Right atrium auricular region (tissue), 2 donors: ENCODE results near the gene TFG. TPM values are rescaled to one million over a fixed set of nuclear protein-coding genes. Genes with fewer than 3 reads are reported as not detected.
A peak's percentile ranks its signal among the peaks of the same experiment; 100 is the strongest.

Experiments used
- DNase-seq: peaks from one replicate; pipeline ENCODE4 v3.0.0-alpha.2; 2019; ENCODE audit warnings: low spot score
- H3K27ac ChIP-seq, 2 donors: fragments of 200-600 bp; sonication (generic); 1 replicate in 1 of 2; 2 replicates in 1 of 2; pipeline ENCODE4 v1.5.1; 2016 to 2019
- H3K27me3 ChIP-seq, 2 donors: fragments of 200-600 bp; sonication (generic); one replicate each; pipeline versions ENCODE4 v1.5.1 to v1.6.0; 2017 to 2019
- H3K36me3 ChIP-seq: fragments of 200-600 bp; sonication (generic); one replicate; pipeline ENCODE4 v1.5.1; 2016
- H3K4me1 ChIP-seq, 2 donors: fragments of 200-600 bp; sonication (generic); one replicate each; pipeline versions ENCODE4 v1.5.1 to v1.6.0; 2017 to 2019
- H3K4me3 ChIP-seq, 2 donors: fragments of 200-600 bp; sonication (generic); 1 replicate in 1 of 2; 2 replicates in 1 of 2; pipeline ENCODE4 v1.5.1; 2017 to 2019; ENCODE audit warnings: mild to moderate bottlenecking in 1 of 2, moderate library complexity in 1 of 2
- H3K9me3 ChIP-seq, 2 donors: fragments of 200-600 bp; sonication (generic); one replicate each; pipeline ENCODE4 v1.5.1; 2019
- total RNA-seq, 2 donors: library from RNA; depleted of rRNA; stranded (reverse); fragments of >200 nt; gene quantifications; one replicate each; pipeline ENCODE4 v1.1.0, GENCODE V29; 2016
- TF ChIP-seq, protein P1 (sequence below), 2 donors: fragments of 200-600 bp; sonication (generic); IDR thresholded peaks; one replicate each; pipeline ENCODE4 v1.5.1; 2019; ENCODE audit warnings: antibody characterized with exemption in 2 of 2

The TFG gene
- total RNA-seq, 2 donors from 2014 or later, result 79.1 to 111 TPM

DNA sequence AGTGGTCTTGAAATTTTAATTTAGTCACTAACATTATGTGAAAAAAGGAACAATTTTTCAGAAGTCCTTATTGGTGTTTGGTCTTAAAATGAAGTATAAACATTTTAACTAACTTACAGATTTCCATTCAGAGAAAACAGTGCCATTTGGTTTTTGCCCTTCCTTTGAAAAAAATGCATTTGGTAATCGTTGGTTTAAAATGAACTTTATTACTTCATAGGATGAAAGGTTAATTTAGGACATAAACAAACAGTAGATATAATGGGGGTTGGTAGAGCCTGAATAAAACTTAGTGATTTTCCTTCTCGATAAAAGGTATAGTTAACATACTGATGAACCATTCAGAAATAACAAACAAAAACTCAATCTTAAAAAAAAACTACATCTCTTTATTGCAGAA lies 39.7 kb downstream of the TFG start:
- TF ChIP-seq, protein P1, sequence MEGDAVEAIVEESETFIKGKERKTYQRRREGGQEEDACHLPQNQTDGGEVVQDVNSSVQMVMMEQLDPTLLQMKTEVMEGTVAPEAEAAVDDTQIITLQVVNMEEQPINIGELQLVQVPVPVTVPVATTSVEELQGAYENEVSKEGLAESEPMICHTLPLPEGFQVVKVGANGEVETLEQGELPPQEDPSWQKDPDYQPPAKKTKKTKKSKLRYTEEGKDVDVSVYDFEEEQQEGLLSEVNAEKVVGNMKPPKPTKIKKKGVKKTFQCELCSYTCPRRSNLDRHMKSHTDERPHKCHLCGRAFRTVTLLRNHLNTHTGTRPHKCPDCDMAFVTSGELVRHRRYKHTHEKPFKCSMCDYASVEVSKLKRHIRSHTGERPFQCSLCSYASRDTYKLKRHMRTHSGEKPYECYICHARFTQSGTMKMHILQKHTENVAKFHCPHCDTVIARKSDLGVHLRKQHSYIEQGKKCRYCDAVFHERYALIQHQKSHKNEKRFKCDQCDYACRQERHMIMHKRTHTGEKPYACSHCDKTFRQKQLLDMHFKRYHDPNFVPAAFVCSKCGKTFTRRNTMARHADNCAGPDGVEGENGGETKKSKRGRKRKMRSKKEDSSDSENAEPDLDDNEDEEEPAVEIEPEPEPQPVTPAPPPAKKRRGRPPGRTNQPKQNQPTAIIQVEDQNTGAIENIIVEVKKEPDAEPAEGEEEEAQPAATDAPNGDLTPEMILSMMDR (IDR thresholded peaks at IDR 0.05), result no peak
- Histone ChIP-seq H3K4me3 (no peak overlapping the region), H3K27ac (no peak overlapping the region), H3K9me3 (no peaks in the 10 kb centered on the region), H3K27me3 (no peaks in the 10 kb centered on the region), H3K36me3 (peaks cover 65% of the 10 kb centered on the region), H3K4me1 (peaks cover 0 to 6% of the 10 kb centered on the region in 2 donors)
- DNase-seq, result no peak

DNA sequence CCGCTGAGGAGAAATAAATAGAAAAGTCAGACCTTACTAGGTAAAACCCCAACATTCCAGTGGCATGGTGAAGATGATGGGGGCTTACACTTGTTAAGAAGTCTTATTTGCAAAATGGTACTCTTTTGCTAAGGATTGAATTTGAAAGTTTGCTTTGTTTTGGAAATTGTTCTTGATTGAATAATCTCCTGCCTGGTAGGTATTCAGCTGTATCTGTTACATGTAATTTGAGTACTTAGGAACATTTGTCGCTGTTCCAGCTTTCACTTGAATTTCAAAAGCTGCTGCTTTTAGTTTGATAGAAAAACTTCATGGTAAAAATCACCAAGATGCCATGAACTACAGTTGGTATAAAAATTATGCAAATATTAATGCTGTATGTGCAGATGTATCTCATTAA lies 44.6 kb downstream of the TFG start:
- DNase-seq, result no peak
- H3K9me3 ChIP-seq, result no peaks in the 10 kb centered on the region

DNA sequence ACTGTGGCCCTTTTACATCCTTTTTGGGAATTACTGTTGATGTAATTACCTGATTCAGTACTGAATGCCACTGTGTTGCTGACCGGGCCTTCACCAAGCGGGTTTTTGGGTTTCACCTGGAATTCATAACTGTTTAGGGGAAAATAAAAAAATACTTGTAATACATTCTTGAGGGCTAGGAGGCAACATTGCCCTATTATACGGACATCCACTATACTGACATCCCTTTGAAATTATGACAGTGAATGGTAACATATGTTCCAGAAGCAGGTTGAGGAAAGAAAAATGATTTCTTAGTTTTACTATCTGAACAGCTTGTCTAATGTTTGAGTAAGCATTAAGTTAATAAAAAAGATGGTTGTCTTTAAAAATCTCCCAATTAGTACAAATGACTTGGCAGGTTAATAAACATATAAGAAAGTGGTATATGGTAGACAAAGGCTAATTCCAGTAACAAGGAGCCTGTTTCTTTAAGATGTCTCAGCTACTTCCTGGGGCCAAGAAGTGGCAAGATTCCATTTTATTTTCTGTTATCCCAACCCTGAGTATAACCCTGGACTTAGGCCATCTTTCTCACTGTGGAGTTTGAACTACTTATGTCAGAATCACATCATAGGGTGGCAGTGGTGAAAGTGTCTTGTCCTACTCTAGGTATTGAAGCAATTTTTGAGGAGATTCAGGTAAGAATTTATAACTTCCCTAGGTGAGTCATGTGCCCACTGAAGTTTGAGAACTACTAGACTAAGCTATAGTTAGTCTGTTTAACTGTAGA lies 45.5 kb downstream of the TFG start:
- Histone ChIP-seq H3K4me1 (peaks cover 0 to 21% of the 10 kb centered on the region in 2 donors), H3K9me3 (no peaks in the 10 kb centered on the region), H3K36me3 (peaks cover 24% of the 10 kb centered on the region), H3K27me3 (no peaks in the 10 kb centered on the region), H3K4me3 (no peak overlapping the region), H3K27ac (peak overlapping the region; percentile 4)
- TF ChIP-seq, protein P1 (IDR thresholded peaks at IDR 0.05), result no peak
- no peak for DNase-seq

More for the DNA sequence above, 44.6 kb downstream of the TFG start:
- Histone ChIP-seq H3K27ac (no peak overlapping the region), H3K4me1 (peaks cover 0 to 21% of the 10 kb centered on the region in 2 donors), H3K27me3 (no peaks in the 10 kb centered on the region), H3K36me3 (peaks cover 33% of the 10 kb centered on the region), H3K4me3 (no peak overlapping the region)
- TF ChIP-seq, protein P1 (IDR thresholded peaks at IDR 0.05), result no peak

DNA sequence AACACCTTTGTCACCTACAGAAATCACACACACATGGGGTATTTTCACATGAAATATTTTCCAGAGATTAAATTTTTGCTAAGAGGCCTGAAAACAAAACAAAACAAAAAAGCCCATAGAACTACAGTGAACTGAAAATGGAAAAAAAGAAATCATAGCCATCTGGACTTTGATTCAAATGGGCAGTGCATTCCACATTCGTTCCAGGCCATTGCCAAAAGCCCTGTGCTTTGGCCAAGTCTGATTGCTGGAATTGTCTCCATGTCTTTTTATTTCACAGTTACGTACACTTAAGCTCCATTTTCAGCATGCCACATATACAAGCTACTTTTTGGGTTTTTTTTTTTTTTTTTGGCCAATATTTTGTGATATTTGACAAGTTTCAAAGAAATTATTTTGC lies 47.1 kb downstream of the TFG start:
- TF ChIP-seq, protein P1 (IDR thresholded peaks at IDR 0.05), result no peak
- H3K9me3 ChIP-seq, result no peaks in the 10 kb centered on the region
- no peaks in the 10 kb centered on the region for H3K27me3 ChIP-seq
- no peak overlapping the region for H3K4me3 ChIP-seq
- H3K27ac ChIP-seq, result peak overlapping the region in 1 of 2 donors; percentile 4
- H3K36me3 ChIP-seq, result peaks cover 8% of the 10 kb centered on the region
- no peak for DNase-seq
- H3K4me1 ChIP-seq, result peaks cover 0 to 21% of the 10 kb centered on the region in 2 donors

DNA sequence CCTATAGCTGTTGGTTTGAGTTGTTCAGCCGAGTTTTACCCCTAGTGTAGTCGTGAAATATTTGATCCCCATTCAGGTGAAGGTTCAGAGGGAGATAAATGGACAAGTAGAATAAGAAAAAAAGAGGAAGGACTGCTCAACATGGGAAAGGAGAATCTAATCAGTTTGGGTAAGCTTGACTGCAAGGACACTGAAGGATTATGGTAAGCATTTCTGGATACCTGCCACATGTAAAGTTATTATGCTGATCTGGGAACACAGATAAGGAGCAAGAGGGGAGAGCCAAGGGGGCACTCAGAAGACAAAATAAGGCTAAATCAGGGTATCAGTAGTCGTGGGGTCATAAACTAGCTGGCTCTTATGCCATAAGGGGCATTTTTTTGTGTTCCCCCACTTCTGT lies 49.9 kb downstream of the TFG start:
- Histone ChIP-seq H3K27ac (peak overlapping the region in 1 of 2 donors; percentile 4), H3K27me3 (no peaks in the 10 kb centered on the region), H3K9me3 (no peaks in the 10 kb centered on the region), H3K4me3 (no peak overlapping the region), H3K4me1 (peaks cover 0 to 21% of the 10 kb centered on the region in 2 donors), H3K36me3 (no peaks in the 10 kb centered on the region)
- DNase-seq, result no peak
- TF ChIP-seq, protein P1 (IDR thresholded peaks at IDR 0.05), result no peak
